Activated naive CD4-positive, alpha-beta T cell treated with anti-CD3 and anti-CD28 coated beads, Interleukin-2, amount 50 U/mL, for 16 hours (primary cell): ENCODE measurements around the gene ZNF561.
A peak's percentile ranks its signal among the peaks of the same experiment; 100 is the strongest.
"Not testable (repeated sequence)": the region's sequence is repeated elsewhere in the genome, so short reads cannot be mapped to it uniquely, and the experiment has no call there.

Experiments used
- DNase-seq: peaks from one replicate; pipeline ENCODE4 v3.0.0-alpha.2; 2020

ZNF561 gene

GRCh38 chr19:9621156-9622037 lies at the start of gene ZNF561:
TSS of gene ZNF561 (minus strand) at chr19:9621232. CDS start at chr19:9619456, 1,776 bp downstream.
- DNase-seq: peak; percentile 84

- no peak for DNase-seq
Observed at GRCh38 chr19:9668544-9668943, 47.5 kb upstream of the ZNF561 start.

- DNase-seq: no peak
Observed at GRCh38 chr19:9667898-9668297, 46.9 kb upstream of the ZNF561 start.

GRCh38 chr19:9658769-9659168 lies 37.7 kb upstream of the ZNF561 start:
- no peak for DNase-seq

GRCh38 chr19:9653066-9653555 lies 32.1 kb upstream of the ZNF561 start:
- DNase-seq: not testable (repeated sequence)

GRCh38 chr19:9651464-9651863 lies 30.4 kb upstream of the ZNF561 start:
- not testable (repeated sequence) for DNase-seq

- DNase-seq: no peak
Observed at GRCh38 chr19:9650345-9650744, 29.3 kb upstream of the ZNF561 start.

- DNase-seq: no peak
Observed at GRCh38 chr19:9645472-9645871, 24.4 kb upstream of the ZNF561 start.

- no peak for DNase-seq
Observed at GRCh38 chr19:9644472-9644871, 23.4 kb upstream of the ZNF561 start.

GRCh38 chr19:9641810-9642209 lies 20.8 kb upstream of the ZNF561 start:
- no peak for DNase-seq

GRCh38 chr19:9640956-9641355 lies 19.9 kb upstream of the ZNF561 start:
- DNase-seq: no peak

- no peak for DNase-seq
Observed at GRCh38 chr19:9636018-9636417, 15.0 kb upstream of the ZNF561 start.

- no peak for DNase-seq
Observed at GRCh38 chr19:9627856-9628255, 6.8 kb upstream of the ZNF561 start.

GRCh38 chr19:9622531-9622930 lies 1.5 kb upstream of the ZNF561 start:
- no peak for DNase-seq

- DNase-seq: no peak
Observed at GRCh38 chr19:9620842-9621155, 233 bp downstream of the ZNF561 start.

- DNase-seq: no peak
Observed at GRCh38 chr19:9615844-9616243, 5.2 kb downstream of the ZNF561 start.

GRCh38 chr19:9610484-9611113 lies 10.4 kb downstream of the ZNF561 start:
- DNase-seq: no peak

- DNase-seq: no peak
Observed at GRCh38 chr19:9608912-9609311, 12.1 kb downstream of the ZNF561 start.

GRCh38 chr19:9597027-9597426 lies 24.0 kb downstream of the ZNF561 start:
- DNase-seq: no peak

GRCh38 chr19:9586764-9587163 lies 34.3 kb downstream of the ZNF561 start:
- peak; percentile 78 for DNase-seq

GRCh38 chr19:9584073-9584833 lies 36.8 kb downstream of the ZNF561 start, which contains the start of gene ZNF121:
TSS of gene ZNF121 (minus strand) at chr19:9584504. CDS start at chr19:9568097, 16,407 bp downstream.
- DNase-seq: peak; percentile 82

GRCh38 chr19:9582081-9582725 lies 38.8 kb downstream of the ZNF561 start:
- DNase-seq: not testable (repeated sequence)

- DNase-seq: no peak
Observed at GRCh38 chr19:9580728-9581127, 40.3 kb downstream of the ZNF561 start.
